ENCODE data around the gene COX7A2L. TPM values are rescaled to one million over a fixed set of nuclear protein-coding genes. Genes with fewer than 3 reads are reported as not detected.

COX7A2L gene
- total and polyA plus RNA-seq, 9 of the 15 experiments (the other 6 are each of a cell fraction or from before 2014, with no cell fraction given) = 118 to 481 (median 163) TPM

DNA sequence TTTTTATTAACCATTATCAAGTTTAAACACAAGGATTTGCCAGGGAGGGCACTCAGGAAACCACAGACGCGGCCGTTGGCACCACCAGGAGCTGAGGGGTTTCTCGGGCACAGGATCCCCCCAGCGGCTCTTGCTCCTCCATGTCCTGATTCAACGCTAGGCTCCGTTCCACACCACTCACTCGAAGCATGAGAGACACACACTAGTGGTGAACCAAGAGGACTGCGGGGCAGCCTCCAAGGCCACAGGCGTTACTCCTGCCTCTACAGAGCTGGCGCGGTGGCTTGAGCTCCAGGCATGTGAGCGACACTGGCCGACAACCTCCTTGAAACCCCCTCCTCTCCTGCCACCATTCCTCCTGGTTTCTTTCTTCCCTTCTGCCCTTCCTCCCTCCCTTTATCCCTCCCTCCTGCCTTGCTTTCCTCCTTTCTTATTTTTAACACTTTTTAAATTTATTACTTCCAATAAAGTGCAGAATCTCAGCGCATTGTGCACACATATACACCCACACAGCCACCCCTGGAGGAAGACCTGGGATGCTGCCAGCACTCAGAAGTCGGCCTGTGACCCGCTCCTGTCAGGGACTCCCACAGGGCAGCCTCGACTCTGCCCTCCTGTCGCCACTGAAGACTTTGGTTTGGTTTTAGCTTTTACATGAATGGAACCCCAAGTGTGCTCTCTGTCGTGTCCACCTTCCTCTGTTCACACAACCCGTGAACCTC, 21.7 kb downstream of the COX7A2L start (continued):
- TF ChIP-seq, protein P1, sequence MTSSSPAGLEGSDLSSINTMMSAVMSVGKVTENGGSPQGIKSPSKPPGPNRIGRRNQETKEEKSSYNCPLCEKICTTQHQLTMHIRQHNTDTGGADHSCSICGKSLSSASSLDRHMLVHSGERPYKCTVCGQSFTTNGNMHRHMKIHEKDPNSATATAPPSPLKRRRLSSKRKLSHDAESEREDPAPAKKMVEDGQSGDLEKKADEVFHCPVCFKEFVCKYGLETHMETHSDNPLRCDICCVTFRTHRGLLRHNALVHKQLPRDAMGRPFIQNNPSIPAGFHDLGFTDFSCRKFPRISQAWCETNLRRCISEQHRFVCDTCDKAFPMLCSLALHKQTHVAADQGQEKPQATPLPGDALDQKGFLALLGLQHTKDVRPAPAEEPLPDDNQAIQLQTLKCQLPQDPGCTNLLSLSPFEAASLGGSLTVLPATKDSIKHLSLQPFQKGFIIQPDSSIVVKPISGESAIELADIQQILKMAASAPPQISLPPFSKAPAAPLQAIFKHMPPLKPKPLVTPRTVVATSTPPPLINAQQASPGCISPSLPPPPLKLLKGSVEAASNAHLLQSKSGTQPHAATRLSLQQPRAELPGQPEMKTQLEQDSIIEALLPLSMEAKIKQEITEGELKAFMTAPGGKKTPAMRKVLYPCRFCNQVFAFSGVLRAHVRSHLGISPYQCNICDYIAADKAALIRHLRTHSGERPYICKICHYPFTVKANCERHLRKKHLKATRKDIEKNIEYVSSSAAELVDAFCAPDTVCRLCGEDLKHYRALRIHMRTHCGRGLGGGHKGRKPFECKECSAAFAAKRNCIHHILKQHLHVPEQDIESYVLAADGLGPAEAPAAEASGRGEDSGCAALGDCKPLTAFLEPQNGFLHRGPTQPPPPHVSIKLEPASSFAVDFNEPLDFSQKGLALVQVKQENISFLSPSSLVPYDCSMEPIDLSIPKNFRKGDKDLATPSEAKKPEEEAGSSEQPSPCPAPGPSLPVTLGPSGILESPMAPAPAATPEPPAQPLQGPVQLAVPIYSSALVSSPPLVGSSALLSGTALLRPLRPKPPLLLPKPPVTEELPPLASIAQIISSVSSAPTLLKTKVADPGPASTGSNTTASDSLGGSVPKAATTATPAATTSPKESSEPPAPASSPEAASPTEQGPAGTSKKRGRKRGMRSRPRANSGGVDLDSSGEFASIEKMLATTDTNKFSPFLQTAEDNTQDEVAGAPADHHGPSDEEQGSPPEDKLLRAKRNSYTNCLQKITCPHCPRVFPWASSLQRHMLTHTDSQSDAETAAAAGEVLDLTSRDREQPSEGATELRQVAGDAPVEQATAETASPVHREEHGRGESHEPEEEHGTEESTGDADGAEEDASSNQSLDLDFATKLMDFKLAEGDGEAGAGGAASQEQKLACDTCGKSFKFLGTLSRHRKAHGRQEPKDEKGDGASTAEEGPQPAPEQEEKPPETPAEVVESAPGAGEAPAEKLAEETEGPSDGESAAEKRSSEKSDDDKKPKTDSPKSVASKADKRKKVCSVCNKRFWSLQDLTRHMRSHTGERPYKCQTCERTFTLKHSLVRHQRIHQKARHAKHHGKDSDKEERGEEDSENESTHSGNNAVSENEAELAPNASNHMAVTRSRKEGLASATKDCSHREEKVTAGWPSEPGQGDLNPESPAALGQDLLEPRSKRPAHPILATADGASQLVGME (CRISPR knock-in tag; IDR thresholded peaks at IDR 0.05) = no peak
- no peak for TF ChIP-seq NCOA2 (IDR thresholded peaks at IDR 0.05; ENCODE audit: partially characterized antibody in 2 of 2)
- TF ChIP-seq, protein P2, sequence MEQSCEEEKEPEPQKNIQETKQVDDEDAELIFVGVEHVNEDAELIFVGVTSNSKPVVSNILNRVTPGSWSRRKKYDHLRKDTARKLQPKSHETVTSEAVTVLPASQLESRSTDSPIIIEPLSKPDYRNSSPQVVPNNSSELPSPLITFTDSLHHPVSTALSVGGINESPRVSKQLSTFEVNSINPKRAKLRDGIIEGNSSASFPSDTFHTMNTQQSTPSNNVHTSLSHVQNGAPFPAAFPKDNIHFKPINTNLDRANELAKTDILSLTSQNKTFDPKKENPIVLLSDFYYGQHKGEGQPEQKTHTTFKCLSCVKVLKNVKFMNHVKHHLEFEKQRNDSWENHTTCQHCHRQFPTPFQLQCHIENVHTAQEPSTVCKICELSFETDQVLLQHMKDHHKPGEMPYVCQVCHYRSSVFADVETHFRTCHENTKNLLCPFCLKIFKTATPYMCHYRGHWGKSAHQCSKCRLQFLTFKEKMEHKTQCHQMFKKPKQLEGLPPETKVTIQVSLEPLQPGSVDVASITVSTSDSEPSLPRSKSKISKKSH (CRISPR knock-in tag; IDR thresholded peaks at IDR 0.05) = no peak
- no peak for TF ChIP-seq FOXK2 (conservative IDR thresholded peaks at IDR 0.05 in 1 of 2, IDR thresholded peaks at IDR 0.05 in 1 of 2; ENCODE audit: low read depth in 2 of 2)
- no peak for TF ChIP-seq CEBPG (CRISPR knock-in tag; IDR thresholded peaks at IDR 0.05)
- no peak for TF ChIP-seq CEBPG (tag; conservative IDR thresholded peaks at IDR 0.05 in 1 of 2, IDR thresholded peaks at IDR 0.05 in 1 of 2)
- TF ChIP-seq SAFB (IDR thresholded peaks at IDR 0.05; ENCODE audit: borderline replicate concordance, low read depth, low read length) = no peak
- TF ChIP-seq ZFP1 (CRISPR knock-in tag; IDR thresholded peaks at IDR 0.05) = no peak
- TF ChIP-seq CXXC5 (CRISPR knock-in tag; IDR thresholded peaks at IDR 0.05) = no peak
- TF ChIP-seq ZC3H8 (IDR thresholded peaks at IDR 0.05) = no peak
